HCT116 (cell line): ENCODE data around the gene FAM227A. TPM values are rescaled to one million over a fixed set of nuclear protein-coding genes. Genes with fewer than 3 reads are reported as not detected.

Experiments used
- ATAC-seq: fragments of 200-7000 bp; cut with Tn5 transposase; 2 replicates; pipeline ENCODE4 v1.9.1; 2020; ENCODE audit warnings: mild to moderate bottlenecking, moderate library complexity
- BruUV-seq: library from RNA; stranded (reverse); fragments of 400-500 nt; replicated peaks from 2 replicates; lab custom pipeline; 2021; lab: Mats Ljungman, UMichigan
- CTCF ChIA-PET: fragments of 300-600 bp; sonication (Branson Sonifier 250); formaldehyde crosslinking; loops from one replicate; lab custom pipeline; 2021; ENCODE audit warnings: antibody characterized with exemption; lab: Charles Lee
- POLR2A ChIA-PET: fragments of 300-600, 350-600 bp; sonication (Branson Sonifier 250); formaldehyde crosslinking; loops from one replicate; lab custom pipeline; 2021; ENCODE audit warnings: antibody characterized with exemption; lab: Charles Lee
- RAD21 ChIA-PET, 2 experiments: fragments of 300-600 bp; sonication (Branson Sonifier 250); formaldehyde crosslinking; loops; one replicate each; lab custom pipeline; 2023; ENCODE audit warnings: low total read pairs in 2 of 2; ENCODE audit not compliant: uncharacterized antibody in 2 of 2, unreplicated experiment in 2 of 2, low non-redundant PET in 1 of 2; lab: Charles Lee
- DNase-seq: peaks from one replicate; pipeline ENCODE4 v3.0.0-alpha.2; 2010; ENCODE audit warnings: low read depth, low spot score
- H2AFZ ChIP-seq: fragments of 200-600 bp; shearing (Covaris generic), sonication (generic); 2 replicates; pipeline ENCODE4 v1.6.1; 2017; ENCODE audit warnings: low read depth, mixed run types, mixed read lengths, antibody characterized with exemption, low read length; ENCODE audit not compliant: poor library complexity, severe bottlenecking
- H3K27ac ChIP-seq: 2 replicates; pipeline ENCODE4 v1.5.1; 2012; ENCODE audit warnings: low read depth, low read length
- H3K27me3 ChIP-seq: fragments of 200-600 bp; sonication (generic); 2 replicates; pipeline ENCODE4 v1.6.1; 2016; ENCODE audit warnings: mixed run types, low read length, mixed read lengths; ENCODE audit not compliant: insufficient read depth
- H3K36me3 ChIP-seq, 2 experiments: fragments of 200-500 bp in 1 of 2; fragments of 200-600 bp in 1 of 2; sonication (Bioruptor generic) in 1 of 2; sonication (generic) in 1 of 2; 2 replicates each; pipeline versions ENCODE4 v1.5.1 to v1.6.1; 2014 to 2016; ENCODE audit warnings: low read length in 2 of 2, inconsistent platforms in 1 of 2, mixed read lengths in 1 of 2, mixed run types in 1 of 2; ENCODE audit not compliant: insufficient read depth in 2 of 2, control insufficient read depth in 1 of 2
- H3K4me1 ChIP-seq, 2 experiments: fragments of 200-600 bp in 1 of 2; sonication (generic) in 1 of 2; 2 replicates each; pipeline versions ENCODE4 v1.5.1 to v1.6.1; 2012 to 2017; ENCODE audit warnings: low read length in 2 of 2, inconsistent platforms in 1 of 2, mild to moderate bottlenecking in 1 of 2, mixed read lengths in 1 of 2, mixed run types in 1 of 2, moderate library complexity in 1 of 2; ENCODE audit not compliant: insufficient read depth in 2 of 2, control insufficient read depth in 1 of 2
- H3K4me2 ChIP-seq: fragments of 200-600 bp; sonication (generic); 2 replicates; pipeline ENCODE4 v1.6.1; 2017; ENCODE audit warnings: mixed run types, low read length, mixed read lengths
- H3K4me3 ChIP-seq, 2 experiments: fragments of 200-600 bp in 1 of 2; sonication (generic) in 1 of 2; replicated peaks in 1 of 2; 2 replicates each; pipeline ENCODE4 v1.5.1; 2011 to 2016; ENCODE audit warnings: low read length in 2 of 2, control low read depth in 1 of 2, low read depth in 1 of 2, mild to moderate bottlenecking in 1 of 2, mixed read lengths in 1 of 2, mixed run types in 1 of 2
- H3K79me2 ChIP-seq: fragments of 200-600 bp; sonication (generic); 2 replicates; pipeline ENCODE4 v1.6.1; 2017; ENCODE audit warnings: mild to moderate bottlenecking, mixed run types, low read length, moderate library complexity, mixed read lengths; ENCODE audit not compliant: insufficient read depth
- H3K9ac ChIP-seq: fragments of 200-600 bp; sonication (generic); 2 replicates; pipeline ENCODE4 v1.6.1; 2016; ENCODE audit warnings: low read length, mixed read lengths
- H3K9me2 ChIP-seq: fragments of 200-600 bp; sonication (generic), shearing (Covaris generic); 2 replicates; pipeline ENCODE4 v1.6.1; 2017; ENCODE audit warnings: mixed run types, mild to moderate bottlenecking, moderate library complexity; ENCODE audit not compliant: insufficient read depth
- H3K9me3 ChIP-seq, 2 experiments: fragments of 200-500 bp in 1 of 2; fragments of 200-600 bp in 1 of 2; sonication (Bioruptor generic) in 1 of 2; sonication (generic) in 1 of 2; 2 replicates each; pipeline ENCODE4 v1.6.1; 2014 to 2017; ENCODE audit warnings: low read length in 2 of 2, mixed read lengths in 2 of 2, inconsistent platforms in 1 of 2, low read depth in 1 of 2, mild to moderate bottlenecking in 1 of 2, mixed run types in 1 of 2, moderate library complexity in 1 of 2; ENCODE audit not compliant: control insufficient read depth in 1 of 2, insufficient read depth in 1 of 2
- H4K20me1 ChIP-seq: fragments of 200-600 bp; sonication (generic), shearing (Covaris generic); 2 replicates; pipeline ENCODE4 v1.6.1; 2017; ENCODE audit warnings: mixed run types, mild to moderate bottlenecking, moderate library complexity; ENCODE audit not compliant: insufficient read depth
- EGR1 ChIP-seq: IDR thresholded peaks from 2 replicates; pipeline ENCODE4 v1.6.1; 2012; ENCODE audit warnings: low read depth
- POLR2AphosphoS5 ChIP-seq: IDR thresholded peaks from 2 replicates; pipeline ENCODE4 v1.6.1; 2011; ENCODE audit warnings: mild to moderate bottlenecking, low read depth, low read length, moderate library complexity
- RAD21 ChIP-seq: IDR thresholded peaks from 2 replicates; pipeline ENCODE4 v1.6.1; 2012; ENCODE audit warnings: low read depth, mild to moderate bottlenecking
- SIN3A ChIP-seq: IDR thresholded peaks from 2 replicates; pipeline ENCODE4 v1.6.1; 2012; ENCODE audit warnings: low read depth
- SP1 ChIP-seq: IDR thresholded peaks from 2 replicates; pipeline ENCODE4 v1.6.1; 2012; ENCODE audit warnings: low read depth
- ZFX ChIP-seq: fragments of 450-650 bp; IDR thresholded peaks from 2 replicates; pipeline ENCODE4 v1.6.1; 2017
- intact Hi-C: fragments of 100-400 bp; cut with micrococcal nuclease; formaldehyde crosslinking; loops from 2 replicates; pipeline ENCODE4 v1.10.0; 2022
- total RNA-seq: library from RNA; stranded (reverse); gene quantifications from one replicate; pipeline ENCODE4 v1.2.1, GENCODE V29; 2021; ENCODE audit not compliant: unreplicated experiment
- TF ChIP-seq, protein P1 (sequence below): IDR thresholded peaks from 2 replicates; pipeline ENCODE4 v1.6.1; 2011; ENCODE audit warnings: mild to moderate bottlenecking, low read length, moderate library complexity; ENCODE audit not compliant: insufficient replicate concordance; ENCODE audit errors: extremely low read depth
- TF ChIP-seq, protein P2 (sequence below): IDR thresholded peaks from 2 replicates; pipeline ENCODE4 v1.6.1; 2012

Gene FAM227A
- total RNA-seq, 1 experiment from 2014 or later, result 3.9 TPM

DNA sequence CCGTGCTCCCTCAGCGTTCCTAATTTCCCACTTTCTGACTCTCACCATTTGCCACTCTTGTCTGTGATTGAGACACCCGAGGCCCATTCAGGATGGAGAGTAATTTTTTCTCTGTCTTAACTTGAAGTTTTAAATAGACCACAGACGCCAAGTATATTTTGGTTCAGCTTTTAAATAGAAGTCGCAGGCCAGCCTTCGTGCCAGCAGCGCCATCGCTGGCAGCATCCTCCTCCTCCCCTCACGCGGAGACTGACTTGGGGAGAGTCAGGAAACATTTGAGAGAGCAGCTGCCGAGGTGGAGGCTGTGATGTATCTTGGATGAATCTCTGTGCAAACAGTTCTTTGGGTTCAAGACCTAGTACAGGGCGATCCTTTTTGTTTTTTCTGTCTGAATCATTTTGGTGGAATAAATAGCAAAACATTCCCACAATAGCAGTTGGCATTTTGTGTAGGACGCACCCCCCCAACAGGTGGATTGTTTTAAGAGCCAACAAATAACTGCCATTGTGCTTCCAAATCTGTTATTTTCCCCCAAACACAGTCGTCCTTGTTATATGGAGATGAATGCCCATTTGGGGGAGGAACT, 85.3 kb downstream of the FAM227A start (continued):
- TF ChIP-seq SP1, result peak; percentile 9
- TF ChIP-seq, all 23 proteins: peak for 5

DNA sequence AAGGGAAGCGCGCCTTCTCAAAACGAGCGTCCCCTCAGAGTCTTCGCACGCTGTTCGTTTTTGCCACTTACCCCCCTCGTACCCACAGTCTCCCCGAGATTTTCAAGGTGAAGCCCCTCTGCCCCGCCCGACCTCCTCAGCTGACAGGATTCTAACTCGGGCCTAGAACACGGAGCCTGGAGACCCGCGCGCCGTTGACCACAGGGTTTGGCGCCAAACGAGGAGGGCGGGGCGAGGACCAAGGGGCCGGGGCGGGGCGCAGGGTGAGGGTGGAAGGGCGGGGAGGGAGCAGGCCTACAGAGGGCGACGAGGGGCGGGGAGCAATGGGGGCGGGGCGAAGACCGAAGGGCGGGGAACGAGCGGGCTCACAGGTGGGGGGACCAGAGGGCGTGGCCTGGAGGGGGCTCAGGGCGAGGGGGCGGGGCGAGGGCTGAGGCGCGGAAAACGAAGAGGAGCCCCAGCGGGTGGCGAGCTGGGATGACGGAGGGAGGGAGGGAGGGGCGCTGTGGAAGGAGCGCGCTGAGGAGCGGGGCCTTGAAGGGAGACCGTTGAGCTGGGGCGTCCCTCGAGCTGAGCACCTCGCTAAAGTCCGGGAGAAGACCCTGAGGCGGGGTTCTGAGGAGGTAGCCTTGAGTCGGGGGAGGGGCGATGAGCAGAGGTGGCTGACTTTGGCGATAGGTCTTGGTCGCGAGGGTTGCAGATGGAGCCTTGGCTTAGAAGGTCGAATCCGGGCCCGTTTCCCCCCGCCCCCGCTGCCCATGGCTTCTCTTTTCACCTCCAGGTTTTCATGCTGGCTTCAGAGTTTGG, 86.0 kb downstream of the FAM227A start, which contains the start of gene DMC1:
Gene DMC1, minus strand, starts transcription at position 212 of the 807 bp plus-strand sequence. CDS start 1,927 bp downstream, outside the sequence.
- no peaks in the 10 kb centered on the region for H3K9me2 ChIP-seq
- peak within 1 kb of the TSS; percentile 60 for H3K9ac ChIP-seq
- ChIA-PET POLR2A (interaction anchor here (0.6 kb wide), 1 partner anchor 778 kb away, joined by 3 read pairs; no protein-coding TSS in a partner anchor), CTCF (interaction anchor here (0.6 to 1.7 kb wide), 6 partner anchors 47 to 518 kb away, joined by 3 to 8 read pairs (median 4); partner anchors contain the start of gene PICK1), RAD21 (no interaction called here)
- H3K4me3 ChIP-seq, result peak within 1 kb of the TSS; percentile 53 to 58
- no TSS peak for BruUV-seq
- no peaks in the 10 kb centered on the region for H4K20me1 ChIP-seq
- H3K36me3 ChIP-seq, result no peaks in the 10 kb centered on the region
- H2AFZ ChIP-seq, result peak within 1 kb of the TSS; percentile 79
- intact Hi-C loops, result loop anchor here (2.0 kb wide), 1 partner anchor 517 kb away; no protein-coding TSS in a partner anchor
- peaks cover 8 to 20% of the 10 kb centered on the region in 2 experiments; a peak in 3 of 4 replicates for H3K4me1 ChIP-seq
- ATAC-seq (peak; percentile 90), DNase-seq (peak; percentile 79)
- TF ChIP-seq SIN3A, result no peak
- peak; percentile 56 for TF ChIP-seq EGR1
- TF ChIP-seq ZFX, result peak; percentile 18; the same call in 1 of the 2 replicates
- no peak for TF ChIP-seq RAD21
- TF ChIP-seq, protein P1, sequence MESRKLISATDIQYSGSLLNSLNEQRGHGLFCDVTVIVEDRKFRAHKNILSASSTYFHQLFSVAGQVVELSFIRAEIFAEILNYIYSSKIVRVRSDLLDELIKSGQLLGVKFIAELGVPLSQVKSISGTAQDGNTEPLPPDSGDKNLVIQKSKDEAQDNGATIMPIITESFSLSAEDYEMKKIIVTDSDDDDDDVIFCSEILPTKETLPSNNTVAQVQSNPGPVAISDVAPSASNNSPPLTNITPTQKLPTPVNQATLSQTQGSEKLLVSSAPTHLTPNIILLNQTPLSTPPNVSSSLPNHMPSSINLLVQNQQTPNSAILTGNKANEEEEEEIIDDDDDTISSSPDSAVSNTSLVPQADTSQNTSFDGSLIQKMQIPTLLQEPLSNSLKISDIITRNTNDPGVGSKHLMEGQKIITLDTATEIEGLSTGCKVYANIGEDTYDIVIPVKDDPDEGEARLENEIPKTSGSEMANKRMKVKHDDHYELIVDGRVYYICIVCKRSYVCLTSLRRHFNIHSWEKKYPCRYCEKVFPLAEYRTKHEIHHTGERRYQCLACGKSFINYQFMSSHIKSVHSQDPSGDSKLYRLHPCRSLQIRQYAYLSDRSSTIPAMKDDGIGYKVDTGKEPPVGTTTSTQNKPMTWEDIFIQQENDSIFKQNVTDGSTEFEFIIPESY, result no peak
- TF ChIP-seq POLR2AphosphoS5, result peak; percentile 65
- TF ChIP-seq, protein P2, sequence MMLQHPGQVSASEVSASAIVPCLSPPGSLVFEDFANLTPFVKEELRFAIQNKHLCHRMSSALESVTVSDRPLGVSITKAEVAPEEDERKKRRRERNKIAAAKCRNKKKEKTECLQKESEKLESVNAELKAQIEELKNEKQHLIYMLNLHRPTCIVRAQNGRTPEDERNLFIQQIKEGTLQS, result no peak
- H3K4me2 ChIP-seq, result peak within 1 kb of the TSS; percentile 89
- H3K27me3 ChIP-seq, result no peaks in the 10 kb centered on the region
- H3K27ac ChIP-seq, result peak within 1 kb of the TSS; percentile 53
- H3K9me3 ChIP-seq, result no peaks in the 10 kb centered on the region
- H3K79me2 ChIP-seq, result no peaks in the 10 kb centered on the region
